Measurements from ENCODE around the gene SORCS3. TPM values are rescaled to one million over a fixed set of nuclear protein-coding genes. Genes with fewer than 3 reads are reported as not detected.

The SORCS3 gene
- polyA plus RNA-seq, 3 donors: 3.6 to 5.7 (median 4.6) TPM

DNA sequence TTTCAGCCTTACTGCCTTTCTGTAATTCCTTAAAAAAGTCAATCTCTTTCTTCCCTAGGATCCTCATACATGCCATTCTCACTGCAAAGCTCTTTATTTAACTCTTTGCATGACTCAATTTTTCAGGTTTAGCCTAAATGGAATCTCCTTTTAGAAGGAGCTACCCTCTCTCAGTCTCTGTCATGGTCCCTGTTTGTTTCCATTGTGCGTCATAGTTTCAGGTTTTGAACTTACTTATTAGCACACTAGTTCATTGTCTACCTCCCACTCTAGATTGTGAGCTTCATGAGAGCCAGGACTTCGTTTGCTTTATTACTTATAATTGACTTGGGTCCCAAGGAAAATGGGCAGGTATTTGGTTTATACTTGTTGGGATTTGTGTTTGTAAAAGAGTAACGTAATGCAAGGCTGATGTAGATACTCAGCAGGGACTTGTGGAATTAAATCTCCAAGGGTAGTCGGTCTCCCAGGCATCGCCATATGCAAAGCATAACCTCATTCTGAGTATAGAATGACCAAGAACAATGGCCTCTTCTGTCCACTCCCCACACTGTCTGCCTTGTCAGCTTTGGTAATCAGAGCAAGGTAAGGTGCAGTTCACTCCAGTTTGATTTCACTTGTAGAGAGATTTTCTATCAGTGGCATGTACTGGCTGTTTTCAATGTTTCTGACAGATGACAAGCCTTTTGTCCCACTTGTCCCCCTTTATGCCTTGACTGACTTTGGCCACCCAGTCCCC lies 252.0 kb downstream of the SORCS3 start:
- DNase-seq (ENCODE audit: extremely low read depth in 1 of 11, low read depth in 9 of 11, low spot score in 4 of 11): no peak

DNA sequence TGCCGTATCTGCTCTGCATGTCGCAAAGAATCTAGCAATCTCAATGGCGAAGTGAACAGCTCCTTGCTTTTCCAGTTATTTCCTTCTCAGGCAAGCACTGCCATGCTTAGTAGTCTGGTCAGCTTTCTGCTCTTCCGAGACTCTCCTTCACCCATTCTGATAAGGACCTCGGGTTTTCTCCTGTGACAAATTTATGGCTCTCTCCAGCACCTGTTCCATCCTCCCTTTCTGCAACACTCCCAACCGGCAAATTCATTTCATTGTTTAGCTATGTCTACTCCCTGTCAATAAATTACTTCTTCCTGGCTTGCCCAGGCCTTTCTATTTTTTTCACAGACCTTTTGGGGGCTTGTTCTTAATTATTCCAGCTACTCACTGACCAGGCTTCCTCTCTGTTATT lies 252.6 kb downstream of the SORCS3 start:
- peak in 2 of 11 donors; percentile 9 to 17 for DNase-seq (ENCODE audit: extremely low read depth in 1 of 11, low read depth in 9 of 11, low spot score in 4 of 11)

DNA sequence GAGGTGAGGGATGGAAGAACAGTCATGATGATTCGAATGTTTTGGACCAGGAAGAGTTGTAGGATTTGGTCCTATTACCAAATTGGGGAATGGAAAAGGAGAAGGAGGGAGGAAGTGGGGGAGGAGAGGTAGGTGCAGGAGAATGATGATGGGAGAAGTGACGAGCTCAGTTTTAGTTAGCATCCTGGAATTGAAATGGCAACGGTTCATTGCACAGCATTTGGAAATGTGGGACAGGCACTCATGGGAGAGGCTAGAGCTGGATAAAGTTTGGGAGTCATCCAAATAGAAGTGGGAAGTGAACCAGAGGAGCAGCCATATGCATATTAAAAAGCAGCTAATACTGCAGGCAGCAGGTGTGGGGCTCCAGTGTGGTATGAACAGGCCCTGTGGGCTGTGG lies 253.6 kb downstream of the SORCS3 start:
- no peak for DNase-seq (ENCODE audit: extremely low read depth in 1 of 11, low read depth in 9 of 11, low spot score in 4 of 11)

DNA sequence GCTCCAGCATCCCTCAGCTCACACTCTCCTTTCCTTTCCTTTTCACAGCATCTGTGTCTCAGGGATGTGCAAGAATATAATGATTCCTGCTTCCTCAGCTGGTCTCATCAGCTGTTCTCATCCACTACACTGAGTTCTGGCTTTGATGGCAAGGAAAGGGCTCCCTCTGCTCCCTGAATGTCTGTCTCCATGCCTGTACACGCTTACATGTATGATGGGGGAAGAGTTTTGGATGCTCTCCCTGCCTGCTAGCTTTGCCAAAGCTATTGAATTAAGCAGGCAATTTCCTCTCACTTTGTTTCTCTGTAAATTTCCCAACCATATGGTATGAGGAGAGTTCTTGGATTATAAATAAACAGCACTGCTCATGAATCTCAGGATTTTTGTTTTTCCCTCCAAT lies 254.5 kb downstream of the SORCS3 start:
- DNase-seq (ENCODE audit: extremely low read depth in 1 of 11, low read depth in 9 of 11, low spot score in 4 of 11): no peak

DNA sequence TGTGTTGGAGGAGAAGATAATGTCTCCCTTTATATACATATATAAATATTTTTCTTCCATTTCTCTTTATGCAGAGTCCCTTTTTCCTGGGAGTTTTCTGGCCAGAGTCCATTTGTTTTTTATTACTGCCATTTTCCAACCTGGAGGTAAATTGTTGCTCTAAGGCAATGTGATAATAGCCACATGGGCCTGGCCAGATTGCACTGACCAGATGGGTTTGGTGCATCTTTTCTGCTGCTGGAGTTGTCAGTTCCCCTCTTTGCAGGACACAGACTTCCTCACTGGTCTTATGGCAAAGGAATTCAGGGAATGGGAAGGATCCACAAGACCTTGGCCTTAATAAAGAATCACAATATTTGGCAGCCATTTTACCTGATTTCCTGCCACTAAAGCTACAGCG lies 254.9 kb downstream of the SORCS3 start:
- DNase-seq (ENCODE audit: extremely low read depth in 1 of 11, low read depth in 9 of 11, low spot score in 4 of 11): no peak

DNA sequence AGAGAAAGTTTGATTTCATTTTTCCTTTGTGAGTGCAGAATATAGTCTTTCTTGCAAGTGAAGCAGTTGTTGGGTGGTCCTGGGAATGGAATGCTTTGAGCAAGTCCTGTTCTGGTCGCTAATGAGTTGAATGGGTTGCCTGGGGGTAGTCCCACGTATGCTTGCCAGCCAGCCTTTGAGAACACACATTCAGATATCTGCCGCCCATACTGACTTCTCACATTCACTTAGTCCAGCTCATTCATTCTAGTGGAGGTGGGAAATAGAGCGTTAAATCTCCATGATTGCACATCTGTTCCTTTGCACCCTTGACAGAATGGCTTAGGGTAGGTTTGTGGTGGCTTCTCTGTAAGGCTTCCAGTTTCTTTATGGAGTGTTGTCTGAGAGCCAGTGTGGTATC lies 256.6 kb downstream of the SORCS3 start:
- no peak for DNase-seq (ENCODE audit: extremely low read depth in 1 of 11, low read depth in 9 of 11, low spot score in 4 of 11)

DNA sequence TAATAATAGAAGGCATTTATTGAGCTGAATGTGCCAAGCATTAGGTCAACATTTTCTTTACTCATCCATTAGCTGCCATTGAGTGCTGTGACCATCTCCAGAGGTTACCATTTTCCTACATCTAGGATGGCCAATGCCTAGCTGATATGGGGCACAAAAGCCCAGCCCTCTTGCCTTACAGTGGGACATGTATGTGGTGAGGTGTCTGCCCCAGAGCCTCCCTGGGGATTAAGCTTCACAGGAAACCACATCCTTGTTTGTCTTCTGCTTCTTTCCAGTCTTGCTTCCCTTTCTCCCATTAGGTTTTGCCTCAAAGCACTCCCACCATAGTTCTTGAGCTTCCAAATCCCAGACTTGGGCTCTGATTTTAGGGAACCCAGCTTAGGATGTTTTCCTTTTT lies 258.7 kb downstream of the SORCS3 start:
- no peak for DNase-seq (ENCODE audit: extremely low read depth in 1 of 11, low read depth in 9 of 11, low spot score in 4 of 11)

DNA sequence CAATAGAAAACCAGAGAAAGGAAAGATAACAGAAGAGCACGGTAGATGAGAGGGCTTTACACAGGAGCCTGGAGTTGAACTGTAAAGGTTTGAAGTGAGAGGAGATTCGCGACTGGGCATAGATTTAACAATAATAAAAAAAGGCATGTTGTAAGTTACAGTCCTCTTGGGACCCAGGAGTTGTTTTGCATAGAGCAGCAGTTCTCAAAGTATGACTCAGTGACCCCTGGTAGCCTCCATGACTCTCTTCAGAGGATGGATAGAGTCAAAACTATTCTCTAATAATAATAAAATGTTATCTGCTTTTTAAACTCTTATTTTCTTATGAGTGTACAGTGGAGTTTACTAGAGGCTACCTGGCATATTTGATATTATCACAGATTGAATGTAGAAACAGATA lies 262.3 kb downstream of the SORCS3 start:
- DNase-seq (ENCODE audit: extremely low read depth in 1 of 11, low read depth in 9 of 11, low spot score in 4 of 11): no peak

DNA sequence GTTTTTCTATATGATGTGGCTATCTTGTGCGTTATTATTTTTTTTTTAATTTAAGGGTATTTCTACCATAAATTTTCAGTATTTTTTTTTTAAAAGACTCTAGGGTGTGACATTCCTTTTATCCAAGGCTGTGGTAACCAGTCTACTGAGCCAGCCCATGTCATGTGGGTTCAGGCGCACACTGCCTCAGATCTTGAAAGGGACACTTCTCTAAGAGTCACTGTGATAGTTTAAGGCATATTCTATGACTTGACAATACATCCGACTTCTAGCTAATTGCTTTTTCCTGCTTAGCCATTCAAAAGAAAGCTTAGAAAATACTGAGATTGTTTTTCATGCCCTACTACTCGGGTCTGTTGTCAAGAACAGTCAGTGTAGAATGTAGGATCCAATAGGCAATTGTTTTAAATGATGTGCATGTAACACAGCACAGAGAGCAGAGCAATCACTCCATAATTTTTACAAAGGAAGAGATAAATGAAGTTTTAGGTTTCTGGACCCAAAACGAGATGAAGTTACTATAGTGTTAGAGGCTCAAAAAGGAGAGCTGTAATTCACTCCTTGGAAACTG lies 263.7 kb downstream of the SORCS3 start:
- DNase-seq (ENCODE audit: extremely low read depth in 1 of 11, low read depth in 9 of 11, low spot score in 4 of 11): no peak

DNA sequence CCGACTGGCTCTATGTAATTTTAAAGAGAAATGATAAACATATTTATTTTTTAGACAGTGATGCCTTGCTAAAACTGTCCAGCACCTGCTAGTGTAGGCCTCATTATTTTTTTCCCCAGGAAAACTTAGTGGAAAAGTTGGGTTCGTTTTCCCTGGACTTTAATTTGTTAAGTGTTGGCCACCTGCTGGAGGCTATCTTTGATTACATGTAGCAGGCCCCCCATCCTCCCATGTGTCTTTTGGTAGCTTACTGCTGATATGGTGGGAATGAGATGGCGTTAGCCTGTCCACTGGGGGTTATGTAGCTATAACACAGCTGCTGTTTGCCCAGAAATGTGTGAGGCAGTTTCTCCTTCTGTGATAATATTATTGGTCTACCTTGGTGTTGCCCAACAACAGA lies 265.0 kb downstream of the SORCS3 start:
- no peak for DNase-seq (ENCODE audit: extremely low read depth in 1 of 11, low read depth in 9 of 11, low spot score in 4 of 11)

DNA sequence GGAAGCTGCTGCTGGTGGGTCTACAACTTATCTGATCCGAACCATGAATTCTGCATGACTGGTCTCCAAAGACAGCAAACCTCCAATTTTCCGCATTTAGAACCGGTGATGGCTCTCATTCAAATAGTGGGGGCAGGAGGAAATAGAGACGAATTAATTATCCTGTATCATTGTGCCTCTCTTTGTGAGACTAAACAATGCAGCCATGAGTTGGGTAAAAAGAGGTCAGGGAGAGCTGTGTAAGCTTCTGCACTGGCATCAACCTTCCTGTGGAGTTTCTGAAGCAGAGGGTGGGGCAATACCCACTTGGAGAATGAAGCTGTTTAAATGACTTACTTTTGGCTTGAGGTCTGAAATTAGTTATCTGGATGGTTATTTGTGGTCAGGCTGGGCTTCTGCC lies 266.4 kb downstream of the SORCS3 start:
- no peak for DNase-seq (ENCODE audit: extremely low read depth in 1 of 11, low read depth in 9 of 11, low spot score in 4 of 11)

DNA sequence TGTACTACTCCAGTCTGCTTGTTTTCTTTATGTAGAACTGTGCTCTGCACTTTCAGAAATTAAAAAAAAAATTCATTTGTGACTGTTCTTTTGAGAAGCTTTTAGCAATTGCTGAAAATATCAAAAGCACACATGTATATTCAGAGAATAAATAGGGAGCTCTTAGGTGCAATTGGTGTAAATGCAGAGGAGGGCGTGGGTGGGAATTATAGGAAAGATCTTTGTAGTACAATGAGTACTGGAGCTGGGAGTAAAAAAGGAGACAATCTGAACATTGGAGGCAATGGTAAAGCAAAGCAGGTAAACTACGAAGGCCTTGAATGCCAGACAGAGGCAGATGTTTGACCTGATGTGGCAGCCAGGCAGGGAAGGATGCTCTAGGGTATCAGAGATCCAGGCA lies 267.5 kb downstream of the SORCS3 start:
- no peak for DNase-seq (ENCODE audit: extremely low read depth in 1 of 11, low read depth in 9 of 11, low spot score in 4 of 11)

DNA sequence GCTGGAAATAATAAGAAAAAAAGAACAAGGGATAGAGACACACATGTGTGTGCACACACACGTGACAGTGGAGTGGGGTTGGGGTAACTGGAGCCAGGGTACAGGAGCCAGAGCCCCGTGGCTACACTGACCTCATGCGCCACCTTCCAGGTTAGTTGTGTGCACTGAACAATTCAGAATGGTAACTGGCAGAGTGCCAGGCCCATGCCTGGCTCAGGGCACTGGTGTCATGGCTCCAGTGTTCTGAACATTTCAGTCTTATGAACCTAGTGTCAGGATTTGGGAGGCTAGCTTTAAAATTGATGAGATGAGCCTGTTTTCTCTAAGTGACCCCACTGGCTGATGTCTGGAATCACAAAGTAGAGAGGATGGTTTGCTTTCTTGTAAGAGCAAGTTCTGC lies 269.6 kb downstream of the SORCS3 start:
- no peak for DNase-seq (ENCODE audit: extremely low read depth in 1 of 11, low read depth in 9 of 11, low spot score in 4 of 11)

DNA sequence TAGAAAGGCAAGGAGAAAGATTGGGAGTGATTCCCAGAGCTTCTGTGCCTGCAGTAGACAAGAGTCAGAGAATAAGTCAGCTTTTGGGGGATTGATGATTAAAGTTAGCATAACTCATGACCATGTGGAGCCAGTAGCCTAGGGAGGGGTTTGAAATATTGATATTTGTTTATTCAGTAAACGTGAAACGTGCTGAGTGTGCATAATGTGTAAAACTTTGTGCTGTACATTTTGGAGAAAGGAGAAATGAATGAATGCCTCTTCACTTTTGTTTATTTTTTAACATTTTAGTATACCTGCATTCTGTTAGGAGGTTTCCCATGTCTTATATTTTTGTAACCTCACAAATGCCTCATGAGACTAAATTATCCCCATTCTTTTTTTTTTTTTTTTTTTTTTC lies 272.3 kb downstream of the SORCS3 start:
- no peak for DNase-seq (ENCODE audit: extremely low read depth in 1 of 11, low read depth in 9 of 11, low spot score in 4 of 11)

DNA sequence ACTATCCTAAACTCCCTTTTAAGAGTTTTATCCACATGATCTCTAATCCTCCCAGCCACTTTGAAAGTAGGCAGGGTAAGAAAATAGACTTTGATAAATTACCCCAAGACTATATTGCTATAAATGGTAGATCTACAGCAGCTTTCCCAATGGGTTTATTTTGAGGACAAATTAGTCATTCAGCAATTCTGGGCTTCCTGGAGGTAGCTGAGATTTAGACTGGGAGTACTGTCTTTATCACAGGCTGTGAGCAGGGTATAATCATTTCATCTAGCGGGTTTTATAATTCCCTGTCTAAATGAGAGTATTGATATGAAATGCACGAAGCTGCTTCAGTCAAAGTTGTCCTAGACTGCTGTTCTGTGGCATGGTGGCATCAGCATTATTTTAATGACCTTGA lies 279.4 kb downstream of the SORCS3 start:
- no peak for DNase-seq (ENCODE audit: extremely low read depth in 1 of 11, low read depth in 9 of 11, low spot score in 4 of 11)

DNA sequence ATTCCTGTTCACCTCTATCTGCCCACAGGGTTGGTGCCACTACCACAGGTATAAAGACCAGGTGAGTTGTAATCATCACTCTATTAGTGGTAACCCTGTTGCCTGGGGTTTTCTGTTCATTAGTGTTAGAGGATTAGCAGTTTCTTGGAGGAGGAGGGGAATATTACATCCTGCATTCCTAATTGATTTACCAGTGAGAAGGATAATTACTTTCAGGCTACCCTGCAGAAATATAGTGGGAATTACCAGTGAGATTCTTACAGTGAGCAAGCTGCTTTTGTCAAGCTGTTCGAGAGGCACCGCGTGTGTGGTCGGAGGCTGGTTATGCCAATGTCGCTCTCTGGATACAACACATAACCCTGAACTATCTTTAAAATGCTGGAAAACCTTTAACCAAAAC lies 280.7 kb downstream of the SORCS3 start:
- DNase-seq (ENCODE audit: extremely low read depth in 1 of 11, low read depth in 9 of 11, low spot score in 4 of 11): no peak

DNA sequence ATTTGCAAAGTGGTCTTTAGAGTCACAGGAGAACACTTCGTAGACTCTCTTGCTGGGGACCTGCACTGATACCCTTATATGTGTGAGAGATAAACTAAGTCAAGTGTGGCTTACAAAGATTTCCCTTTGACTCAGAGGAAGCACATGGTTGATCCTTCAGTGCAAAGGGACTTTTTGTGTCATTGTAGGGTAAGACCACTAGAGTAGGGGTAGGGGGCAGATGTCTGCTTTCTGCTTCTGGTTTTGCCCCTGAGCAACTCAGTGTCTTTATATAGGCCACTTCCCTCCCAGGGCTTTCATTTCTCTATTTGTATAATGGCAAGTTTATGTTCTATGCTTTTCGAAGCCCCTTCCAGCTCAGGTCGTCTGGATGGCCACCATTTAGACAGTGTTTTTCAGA lies 281.7 kb downstream of the SORCS3 start:
- DNase-seq (ENCODE audit: extremely low read depth in 1 of 11, low read depth in 9 of 11, low spot score in 4 of 11): no peak

DNA sequence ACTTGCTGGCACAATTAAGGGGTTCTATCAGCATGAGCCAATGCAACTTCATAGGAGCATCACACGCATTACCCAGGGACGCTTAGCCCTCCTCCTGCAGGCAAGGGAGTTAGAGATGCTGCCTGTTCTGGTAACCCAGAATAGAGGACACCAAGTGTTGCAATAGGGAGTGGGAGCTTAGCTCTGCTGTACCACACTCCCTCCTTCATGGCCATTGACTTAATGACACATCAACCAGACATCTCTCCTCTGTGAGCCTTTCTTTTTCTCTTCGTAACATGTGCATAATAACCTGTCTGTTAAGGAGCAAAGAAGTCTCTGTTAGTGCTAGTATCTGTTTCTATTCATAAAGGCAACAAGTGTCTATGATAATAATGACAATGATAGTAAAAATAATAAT lies 282.4 kb downstream of the SORCS3 start:
- DNase-seq (ENCODE audit: extremely low read depth in 1 of 11, low read depth in 9 of 11, low spot score in 4 of 11): no peak

DNA sequence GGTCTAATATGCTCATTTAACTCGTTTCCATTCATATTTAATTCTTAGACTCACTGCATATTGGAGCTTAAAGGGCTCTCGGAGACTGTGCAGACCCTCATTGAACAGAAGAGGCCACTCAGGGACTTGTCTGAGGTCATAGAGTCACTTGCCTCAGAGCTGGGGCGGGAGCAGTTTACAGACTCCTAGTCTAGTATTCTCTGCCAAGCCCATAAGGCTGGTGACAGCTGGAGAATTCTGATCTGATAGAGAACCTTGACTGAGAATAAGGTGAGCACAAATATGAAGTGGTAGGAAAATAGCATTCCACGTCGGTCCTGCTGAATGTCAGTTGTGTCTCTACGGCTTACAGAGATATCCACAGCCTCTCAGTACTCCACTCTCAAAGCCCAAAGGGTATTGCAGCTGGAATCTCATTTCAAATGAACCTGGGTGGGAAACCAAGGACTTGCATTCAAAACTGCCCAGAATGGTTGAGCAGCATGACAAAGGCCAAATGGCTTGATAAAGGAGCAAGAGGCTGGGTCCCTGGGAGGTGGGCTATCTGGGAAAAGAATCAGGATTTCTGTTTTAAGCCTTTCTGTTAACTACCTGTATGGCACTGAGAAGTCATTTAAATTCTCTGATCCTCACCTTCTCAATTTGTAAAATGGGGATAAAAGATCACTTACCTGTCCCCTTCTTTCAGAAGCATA lies 283.2 kb downstream of the SORCS3 start:
- no peak for DNase-seq (ENCODE audit: extremely low read depth in 1 of 11, low read depth in 9 of 11, low spot score in 4 of 11)

DNA sequence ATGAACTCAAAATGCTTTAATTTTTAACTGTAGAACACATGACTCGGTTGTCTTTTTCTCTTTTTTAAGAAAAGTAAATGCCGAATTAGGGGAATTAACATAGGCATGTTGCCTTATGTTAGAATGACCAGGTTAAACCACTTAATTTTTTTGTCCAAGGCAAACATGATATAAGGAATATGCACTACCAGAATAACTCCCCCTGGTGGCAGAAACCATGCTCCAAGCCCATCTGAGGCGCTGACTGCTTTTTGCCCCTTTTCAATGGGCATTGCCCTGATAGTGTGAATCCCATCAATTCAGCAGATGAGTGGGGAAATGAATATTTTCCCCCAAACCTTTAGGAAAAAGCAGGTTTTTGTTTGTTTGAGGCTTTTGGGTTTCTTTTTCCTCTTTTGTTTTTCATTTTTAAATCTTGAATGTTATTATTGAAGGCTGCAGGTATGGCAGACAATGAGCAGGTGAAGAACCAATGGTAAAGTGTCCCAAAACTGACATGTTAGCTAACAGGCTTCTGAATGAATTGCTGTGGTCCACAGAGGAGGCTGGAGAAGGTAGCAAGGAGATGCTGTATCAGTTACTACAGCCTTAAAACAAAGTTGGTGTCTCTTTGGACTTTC lies 284.3 kb downstream of the SORCS3 start:
- DNase-seq (ENCODE audit: extremely low read depth in 1 of 11, low read depth in 9 of 11, low spot score in 4 of 11): peak in 4 of 11 donors; percentile 23 to 43 (median 31)

Data from renal cortex interstitium (tissue), 11 donors.